HG02623 (cell line): ENCODE data around the gene GGNBP2.

Experiments
- ATAC-seq: cut with Tn5 transposase; IDR thresholded peaks from one replicate; pipeline ENCODE4 v1.9.1; 2021; ENCODE audit warnings: moderate library complexity; ENCODE audit not compliant: unreplicated experiment

Gene GGNBP2

DNA sequence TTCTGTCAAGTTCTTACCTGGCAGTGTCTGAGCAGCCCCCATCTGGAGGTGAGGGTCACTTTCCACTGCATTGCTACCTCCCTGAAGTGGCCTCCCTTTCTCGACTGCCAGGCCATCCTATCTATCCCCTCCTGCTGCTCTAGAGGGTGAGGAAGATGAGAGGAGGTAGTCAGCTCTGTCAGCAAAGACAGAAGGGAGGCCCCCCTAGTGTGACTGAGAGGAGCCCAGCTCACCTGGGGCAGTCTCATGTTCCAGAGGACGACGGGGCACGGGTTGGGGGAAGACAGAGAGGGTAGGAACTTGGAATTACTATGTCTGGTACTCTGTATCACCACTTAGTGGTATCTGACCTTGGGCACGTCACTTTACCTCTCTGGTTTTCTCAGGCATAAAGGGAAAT, 32.1 kb upstream of the GGNBP2 start:
- ATAC-seq = no peak

DNA sequence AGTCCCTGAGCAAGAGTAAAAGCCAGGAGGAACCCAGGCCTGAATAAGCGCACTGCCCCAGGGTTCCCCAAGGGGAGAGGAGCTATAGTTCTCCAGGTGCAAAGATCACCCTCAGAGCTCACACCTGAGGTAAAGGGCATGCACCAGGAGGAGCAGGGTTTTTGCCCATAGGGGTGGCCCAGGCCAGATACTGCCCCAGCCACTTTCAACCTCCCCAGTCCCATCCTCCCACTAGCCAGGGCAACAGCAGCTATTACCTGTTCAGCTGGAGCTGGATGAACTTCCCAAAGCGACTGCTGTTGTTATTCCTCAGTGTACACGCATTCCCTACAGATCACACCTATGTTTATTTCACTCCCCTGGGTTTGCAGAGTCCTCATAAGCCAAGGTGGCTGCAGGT, 29.9 kb upstream of the GGNBP2 start:
- no peak for ATAC-seq

DNA sequence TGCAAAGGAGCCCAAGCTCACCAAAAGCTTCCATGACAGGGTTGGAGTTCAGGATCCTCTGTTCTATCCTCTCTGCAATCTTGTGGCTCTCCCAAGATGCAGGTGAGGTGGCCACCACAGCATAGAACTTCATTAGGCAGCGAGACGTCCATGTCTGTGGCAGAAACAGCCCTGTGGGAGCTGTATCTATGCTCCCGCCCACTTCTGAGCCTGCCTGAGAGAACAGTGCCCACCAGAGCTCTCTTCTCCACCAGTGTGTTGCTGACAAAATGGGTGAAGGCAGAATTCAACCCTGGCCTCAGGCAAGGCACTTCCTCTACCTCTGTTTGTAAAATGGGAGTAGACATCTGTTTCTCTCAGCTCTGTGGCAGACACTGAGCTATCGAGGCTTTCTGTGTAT, 28.9 kb upstream of the GGNBP2 start:
- ATAC-seq = no peak

DNA sequence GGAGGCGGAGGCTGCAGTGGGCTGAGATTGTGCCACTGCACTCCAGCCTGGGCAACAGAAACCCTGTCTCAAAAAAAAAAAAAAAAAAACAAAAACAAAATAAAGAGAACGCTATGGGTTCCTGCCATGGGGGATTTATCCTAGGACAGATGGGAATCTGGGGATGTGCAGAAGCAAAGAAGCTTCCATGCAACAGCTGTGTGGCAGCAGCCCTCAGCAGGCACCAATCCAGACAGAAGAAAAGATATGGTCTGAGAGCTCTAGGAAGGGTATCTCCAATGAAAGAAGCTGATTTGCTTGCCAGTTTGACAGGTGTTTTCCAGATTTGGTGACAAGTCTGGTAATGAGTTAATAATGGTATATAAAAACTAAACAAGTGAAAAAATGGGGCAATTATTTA, 21.6 kb upstream of the GGNBP2 start:
- ATAC-seq = no peak

DNA sequence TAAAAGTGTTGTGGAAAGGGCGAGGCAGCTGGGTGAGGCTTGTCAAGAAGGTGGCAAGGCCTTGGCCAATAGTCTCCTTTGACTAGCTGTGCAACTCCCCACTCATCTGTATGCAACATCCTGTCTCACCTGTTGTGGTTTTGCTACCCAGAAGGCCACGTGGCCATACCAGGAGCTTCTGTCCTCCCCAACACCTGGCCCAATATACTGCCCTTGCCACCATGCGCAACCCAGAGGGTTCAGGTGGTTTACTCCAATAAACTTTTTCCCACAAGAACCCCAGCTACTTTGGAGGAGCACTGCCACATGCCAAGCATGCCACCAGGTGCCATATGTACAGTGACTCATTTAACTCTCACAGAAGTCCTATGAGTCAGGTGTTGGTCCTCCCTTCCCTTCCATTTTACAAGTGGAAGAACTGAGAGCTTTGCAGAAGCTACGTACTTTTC, 20.3 kb upstream of the GGNBP2 start:
- no peak for ATAC-seq

DNA sequence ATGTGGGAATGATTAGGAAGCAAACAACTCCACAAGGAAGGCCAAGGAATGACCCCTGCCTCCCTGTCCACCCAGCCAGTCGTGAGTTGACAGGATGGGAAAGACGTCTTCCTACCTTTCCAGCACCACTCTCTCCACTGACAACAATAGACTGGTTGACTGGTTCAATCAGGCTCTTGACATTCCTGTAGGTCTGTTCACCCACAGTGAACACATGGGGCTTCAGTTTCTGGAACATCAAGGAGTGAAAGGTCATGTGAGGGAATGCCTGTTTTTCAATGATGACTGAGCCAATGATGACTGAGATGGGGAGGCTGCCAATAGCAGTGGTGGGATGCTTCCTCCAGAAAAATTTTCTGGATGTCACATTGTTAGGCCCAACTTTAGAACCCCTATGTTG, 19.6 kb upstream of the GGNBP2 start:
- ATAC-seq = no peak

DNA sequence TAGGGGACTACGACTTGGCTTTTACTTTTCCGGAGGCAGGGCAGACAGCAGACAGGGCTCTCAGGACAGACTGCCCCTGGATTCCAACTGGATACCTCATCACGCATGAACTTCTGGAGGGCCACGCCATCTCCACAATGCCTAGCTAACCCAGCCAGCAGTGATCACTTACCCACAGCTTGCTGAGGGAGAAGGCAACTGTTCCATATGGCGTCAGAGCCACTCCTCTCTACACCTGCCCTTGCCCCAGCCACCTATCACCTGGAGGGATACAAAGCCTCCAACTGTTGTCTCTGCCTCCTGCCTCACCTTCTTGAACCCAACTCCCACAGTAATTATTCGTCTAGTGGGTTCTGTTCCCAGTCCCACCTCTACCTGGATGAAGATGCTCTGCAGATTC, 18.8 kb upstream of the GGNBP2 start:
- ATAC-seq = no peak

DNA sequence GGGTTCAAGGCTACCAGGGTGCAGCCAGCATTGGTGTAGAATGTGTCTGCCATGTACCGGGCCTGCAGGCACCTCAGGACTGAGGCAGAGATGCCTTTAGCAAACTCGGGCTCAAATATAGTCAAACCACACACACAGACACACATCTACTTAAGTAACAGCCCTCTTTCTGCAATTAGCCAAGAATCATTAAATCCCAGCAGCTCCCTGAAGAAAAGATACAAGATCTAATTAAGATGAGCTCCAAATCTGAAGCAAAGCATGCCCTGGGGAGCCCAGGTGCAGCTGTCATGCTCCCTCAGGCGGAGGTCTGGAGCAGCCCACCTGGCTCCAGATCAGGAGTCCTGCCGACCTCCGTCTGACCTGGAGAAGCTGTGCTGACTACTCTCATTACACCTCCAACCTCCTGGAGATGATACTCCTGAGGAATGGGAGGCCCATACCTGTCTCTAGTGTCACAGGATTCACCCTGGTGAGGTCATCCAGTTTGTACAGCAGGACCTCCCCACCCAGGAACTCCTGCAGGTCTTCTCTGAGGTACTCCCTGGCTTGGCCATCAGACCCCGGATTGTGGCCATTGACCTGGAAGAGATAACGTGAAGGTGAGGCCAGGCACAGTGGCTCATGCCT, 17.0 kb upstream of the GGNBP2 start:
- no peak for ATAC-seq

DNA sequence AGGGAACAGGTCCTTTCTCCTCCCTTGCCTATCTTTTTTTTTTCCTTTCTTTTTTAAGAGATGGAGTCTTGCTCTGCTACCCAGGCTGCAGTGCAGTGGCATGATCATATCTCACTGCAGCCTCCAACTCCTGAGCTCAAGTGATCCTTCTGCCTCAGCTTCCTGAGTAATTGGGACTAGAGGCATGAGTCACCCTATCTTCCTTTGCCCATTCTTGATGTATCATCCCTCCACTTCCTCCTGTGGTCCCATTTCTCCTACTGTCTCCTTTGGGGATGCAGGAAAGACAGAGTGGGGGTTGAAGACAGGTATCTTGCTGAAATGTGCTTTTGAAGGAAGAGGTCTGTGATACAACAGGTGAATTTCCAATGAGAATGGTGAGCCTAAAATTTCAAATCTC, 15.6 kb upstream of the GGNBP2 start:
- ATAC-seq = no peak

DNA sequence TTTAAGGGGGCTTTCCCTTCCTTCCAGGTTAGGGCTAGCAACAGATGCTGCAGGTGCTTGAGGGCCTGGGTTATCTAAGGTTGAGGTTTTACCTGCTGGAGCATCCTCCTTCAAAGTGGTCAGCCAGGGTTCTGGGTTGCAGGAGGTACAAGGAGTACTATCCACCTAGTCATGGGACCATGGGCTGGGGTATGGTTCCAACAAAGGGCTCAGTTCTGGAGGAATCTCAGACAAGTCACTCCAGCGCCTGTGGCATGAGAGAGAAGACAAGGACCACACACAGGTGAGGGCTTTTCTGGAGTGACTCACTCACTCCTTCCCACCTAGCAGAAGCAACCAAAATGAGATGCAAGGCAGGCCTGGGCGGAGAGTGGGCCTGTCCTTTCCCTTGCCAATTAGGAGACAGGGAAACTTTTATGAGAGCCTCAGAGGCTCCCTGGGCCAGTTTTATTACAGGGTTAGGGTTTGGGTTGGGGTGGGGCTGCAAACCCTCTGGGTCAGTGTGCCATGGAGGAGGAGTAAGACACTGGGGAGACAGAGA, 12.2 kb upstream of the GGNBP2 start:
- no peak for ATAC-seq

DNA sequence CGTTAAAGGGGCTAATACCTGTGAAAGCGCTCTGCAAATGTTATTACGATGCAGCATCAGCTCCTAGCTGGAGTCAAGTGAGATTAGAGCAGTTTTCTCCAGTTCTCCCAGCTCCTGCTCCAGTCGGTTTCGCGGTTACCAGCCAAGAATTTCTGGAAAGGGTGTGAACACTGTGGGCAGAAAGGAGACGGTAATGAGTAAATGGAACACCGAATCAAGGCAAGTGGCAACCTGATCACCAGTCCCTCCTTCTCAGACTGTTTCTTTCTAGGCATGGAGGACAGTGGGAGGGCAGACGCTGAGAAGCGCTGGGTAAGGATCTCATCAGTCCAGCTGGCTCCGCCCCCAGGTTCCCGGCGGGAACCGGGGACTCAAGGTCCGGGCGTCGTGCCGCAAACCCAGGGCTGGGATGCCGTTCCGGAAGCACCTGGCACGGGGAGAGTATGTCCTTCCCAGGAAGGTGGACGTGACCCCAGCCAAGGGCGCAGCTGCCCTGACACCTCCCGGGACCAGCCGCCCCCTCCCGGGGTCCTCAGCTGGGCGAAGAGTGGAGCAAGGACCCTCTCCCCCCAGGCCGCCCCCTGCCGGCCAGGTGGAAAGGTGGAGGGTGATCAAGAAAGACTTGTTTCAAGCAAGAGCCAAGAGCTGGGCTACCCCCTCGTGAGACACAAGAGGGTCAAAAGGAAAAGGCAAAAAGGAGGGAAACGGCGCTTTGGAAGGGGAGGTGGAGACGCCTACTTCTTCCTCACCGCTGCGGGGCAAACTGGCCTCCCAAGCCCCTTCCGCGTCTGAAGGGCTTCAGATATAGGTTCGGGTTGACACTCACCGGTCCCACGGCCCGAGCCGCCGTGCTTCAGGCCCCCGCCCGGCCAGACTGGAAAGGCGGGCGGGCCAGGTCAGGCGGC, 10.5 kb upstream of the GGNBP2 start:
- ATAC-seq = peak; percentile 14

DNA sequence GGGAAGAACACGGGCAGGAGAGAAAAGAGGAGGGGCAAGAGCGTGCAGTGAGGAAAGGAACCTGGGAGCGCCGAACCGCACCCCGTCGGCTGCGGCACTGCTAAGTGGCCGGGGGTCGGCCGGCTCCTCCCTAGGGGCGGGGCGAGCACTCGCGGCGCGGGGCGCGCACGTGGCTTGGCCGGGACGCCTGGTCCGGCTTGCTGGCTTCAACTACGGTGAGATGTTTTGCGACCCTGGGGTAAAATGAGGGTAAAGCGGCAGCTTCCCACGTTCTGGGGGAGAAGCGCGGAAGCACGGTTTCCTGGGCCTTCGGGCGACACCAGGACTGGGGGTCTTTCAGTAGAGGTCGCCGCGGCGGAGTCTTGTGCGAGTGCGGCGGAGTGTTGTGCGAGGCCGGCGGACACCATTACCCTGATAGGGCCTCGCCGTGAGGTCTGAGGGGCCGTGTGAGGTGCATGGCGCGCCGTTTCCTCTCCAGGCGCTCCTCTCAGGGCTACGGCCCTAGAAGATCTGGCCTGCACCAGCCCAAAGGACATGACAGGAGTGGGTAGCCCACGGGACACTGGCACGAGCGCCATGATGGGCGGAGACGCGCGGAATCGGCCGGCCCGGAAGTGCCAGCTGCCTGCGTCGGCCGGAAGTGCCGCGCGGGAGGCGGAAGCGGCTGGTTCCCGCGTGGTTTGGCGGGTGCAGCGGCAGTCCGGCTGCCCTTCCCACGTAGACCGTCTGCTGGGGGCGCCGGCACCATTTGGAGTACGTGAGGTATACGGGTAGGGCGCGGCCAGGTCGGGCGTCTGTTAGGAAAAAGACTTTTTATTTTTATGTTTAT, 9.7 kb upstream of the GGNBP2 start, which contains the start of the genes MYO19 and PIGW:
TSS of gene MYO19 (minus strand) at position 29 of the 829 bp plus-strand sequence. CDS start 2,330 bp downstream, outside the sequence.
TSS of gene PIGW (plus strand) at position 148 of the 829 bp plus-strand sequence. CDS start 2,115 bp downstream, outside the sequence.
- ATAC-seq = peak; percentile 62

DNA sequence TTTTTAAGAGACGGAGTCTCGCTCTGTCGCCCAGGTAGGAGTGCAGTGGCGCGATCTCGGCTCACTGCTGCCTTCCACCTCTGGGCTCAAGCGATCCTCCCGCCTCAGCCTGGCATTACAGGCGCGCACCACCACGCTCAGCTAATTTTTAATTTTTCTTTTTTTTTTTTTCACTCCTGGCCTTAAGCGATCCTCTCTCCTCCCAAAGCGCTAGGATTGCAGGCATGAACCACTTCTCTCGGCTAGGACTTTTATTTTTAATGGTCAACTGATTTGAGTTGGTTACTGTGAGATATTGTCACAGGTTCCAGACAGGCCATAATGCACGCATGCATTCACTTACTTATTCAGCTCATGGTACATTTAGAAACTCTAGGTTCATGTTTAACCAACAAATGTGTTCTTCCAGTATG, 9.0 kb upstream of the GGNBP2 start:
- peak; percentile 22 for ATAC-seq

DNA sequence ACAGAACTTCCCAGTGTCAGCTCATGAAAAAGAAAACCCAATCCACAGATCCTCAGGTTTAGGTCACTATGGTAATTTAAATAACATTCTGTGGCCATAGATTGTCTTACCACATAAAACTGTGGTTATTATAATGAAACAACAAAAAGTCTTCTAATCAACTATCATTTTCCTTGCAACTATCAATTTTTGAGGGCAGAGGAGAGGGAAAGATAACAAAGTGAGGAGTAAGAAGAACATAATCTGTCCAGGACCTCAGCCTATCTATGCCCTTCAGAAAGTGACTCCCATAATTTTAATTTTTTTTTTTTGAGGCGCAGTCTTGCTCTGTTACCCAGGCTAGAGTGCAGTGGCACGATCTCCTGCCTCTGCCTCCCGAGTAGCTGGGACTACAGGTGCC, 4.0 kb upstream of the GGNBP2 start:
- ATAC-seq = no peak

DNA sequence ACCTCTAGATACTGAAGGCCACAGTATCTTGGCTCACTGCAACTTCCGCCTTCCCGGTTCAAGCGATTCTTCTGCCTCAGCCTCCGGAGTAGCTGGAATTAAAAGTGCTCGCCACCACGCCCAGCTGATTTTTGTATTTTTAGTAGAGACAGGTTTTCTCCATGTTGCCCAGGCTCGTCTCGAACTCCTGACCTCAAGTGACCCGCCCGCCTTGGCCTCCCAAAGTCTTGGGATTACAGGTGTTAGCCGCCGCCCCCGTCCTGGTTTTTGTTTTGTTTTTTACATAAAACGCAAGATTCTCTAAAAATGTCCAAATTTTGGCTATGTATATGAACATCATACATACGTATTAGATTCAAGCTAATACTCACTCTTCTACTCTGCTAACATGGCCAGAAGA, 2.0 kb upstream of the GGNBP2 start:
- no peak for ATAC-seq

DNA sequence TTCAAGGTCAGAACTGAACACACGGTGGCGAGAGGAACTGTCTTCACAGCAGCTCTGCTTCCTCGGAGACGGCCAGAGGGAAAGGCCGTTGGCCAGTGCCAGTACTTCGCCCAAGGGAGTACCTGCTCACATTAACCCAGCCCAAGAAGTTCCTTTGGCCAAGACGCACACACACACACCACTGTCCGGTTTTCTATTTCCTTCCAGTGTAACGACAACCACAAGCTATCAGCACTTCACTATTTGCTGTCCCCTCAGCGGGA, 744 bp upstream of the GGNBP2 start:
- ATAC-seq = no peak

DNA sequence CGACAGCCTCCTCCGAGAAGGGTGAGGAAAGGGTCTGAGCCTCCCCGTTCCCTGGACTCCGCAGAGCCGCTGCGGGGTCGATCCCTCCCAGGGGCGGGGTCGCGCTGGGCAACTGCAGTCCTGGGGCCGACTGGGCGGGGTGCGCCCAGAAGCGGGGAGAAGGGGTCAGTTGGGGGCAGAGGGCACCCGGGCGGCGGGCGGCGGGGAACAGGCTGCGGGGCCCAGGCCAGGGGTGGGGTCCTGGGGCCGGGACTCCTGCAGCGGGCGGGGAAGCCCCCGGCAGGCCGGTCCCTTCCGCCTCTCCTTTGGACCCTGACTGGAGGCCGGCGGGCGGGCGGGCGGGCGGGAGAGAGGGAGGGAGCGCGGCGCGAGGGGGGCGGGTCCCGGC, 352 bp downstream of the GGNBP2 start:
- ATAC-seq = peak; percentile 31

DNA sequence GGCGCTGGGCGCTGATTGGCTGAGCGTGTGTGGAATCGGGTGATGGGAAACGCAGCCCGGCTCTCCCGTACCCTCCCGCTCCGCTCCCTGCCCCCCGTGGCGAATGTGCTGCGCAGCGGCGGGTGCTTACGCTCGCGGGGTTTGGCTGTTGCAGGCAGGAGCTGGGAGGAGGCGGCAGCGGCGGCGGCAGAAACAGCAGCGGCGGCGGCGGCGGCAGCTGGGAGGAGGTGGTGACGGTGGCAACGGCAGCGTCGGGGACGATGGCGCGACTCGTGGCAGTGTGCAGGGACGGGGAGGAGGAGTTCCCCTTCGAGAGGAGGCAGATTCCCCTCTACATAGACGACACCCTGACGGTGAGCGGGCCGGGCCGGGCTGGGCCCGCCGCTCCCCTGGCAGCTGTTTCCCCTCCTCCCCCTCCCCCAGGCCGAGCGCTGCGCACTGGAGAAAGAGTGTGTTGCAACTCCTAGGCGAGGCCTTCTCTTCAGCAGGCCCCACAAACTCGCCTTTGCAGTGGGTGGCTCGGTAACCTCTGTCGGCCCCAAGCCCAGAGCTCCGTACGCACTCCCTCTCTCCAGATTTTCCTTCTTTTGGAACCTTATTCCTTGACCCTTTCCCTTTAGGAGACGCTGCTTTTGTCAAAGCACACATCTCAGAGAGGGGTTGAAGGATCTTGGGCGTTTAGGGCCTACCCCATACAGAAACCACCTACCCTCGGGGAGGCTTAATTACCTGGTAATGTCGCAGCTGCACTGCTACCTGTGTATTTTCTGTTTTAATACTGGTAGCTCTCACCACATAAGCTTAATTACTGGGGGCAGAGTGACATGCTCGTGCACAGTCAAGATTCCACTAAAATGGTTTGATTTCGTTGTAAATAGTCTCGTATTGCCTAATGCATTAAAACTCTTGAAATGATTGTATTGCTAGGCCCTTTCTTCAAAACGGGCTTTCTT, 1.0 kb downstream of the GGNBP2 start:
- ATAC-seq = peak; percentile 53

DNA sequence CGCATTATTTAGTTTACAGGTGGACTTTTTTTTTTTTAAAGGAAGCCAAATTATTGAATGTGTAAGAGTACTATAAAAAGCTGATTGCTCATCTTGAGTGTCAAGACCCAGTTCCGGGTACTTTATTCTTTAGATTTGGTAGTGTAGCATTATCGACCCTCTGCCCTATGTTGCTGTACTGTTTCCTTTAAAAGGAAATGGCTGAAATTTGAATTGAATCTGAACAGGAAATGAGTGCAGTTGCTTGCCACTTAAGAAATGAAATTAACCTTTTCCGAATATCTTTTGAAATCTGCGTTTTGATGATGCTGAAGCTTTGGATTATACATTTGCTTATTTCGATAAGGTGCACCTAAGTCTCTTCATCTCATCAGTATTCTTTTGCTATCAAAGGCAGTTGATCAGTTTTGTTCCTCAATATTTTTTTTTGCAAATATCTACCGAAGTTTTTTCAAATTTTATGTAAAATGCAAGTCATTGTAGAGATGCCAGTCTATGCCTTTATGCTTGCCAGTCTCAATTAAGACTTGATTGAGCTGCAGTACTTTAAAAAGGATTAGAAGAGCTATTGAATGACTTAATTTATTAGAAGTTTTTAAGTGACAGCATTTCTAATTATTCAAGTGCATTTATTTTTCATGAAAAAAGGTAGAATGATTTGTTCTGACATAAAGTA, 1.8 kb downstream of the GGNBP2 start:
- ATAC-seq = no peak

DNA sequence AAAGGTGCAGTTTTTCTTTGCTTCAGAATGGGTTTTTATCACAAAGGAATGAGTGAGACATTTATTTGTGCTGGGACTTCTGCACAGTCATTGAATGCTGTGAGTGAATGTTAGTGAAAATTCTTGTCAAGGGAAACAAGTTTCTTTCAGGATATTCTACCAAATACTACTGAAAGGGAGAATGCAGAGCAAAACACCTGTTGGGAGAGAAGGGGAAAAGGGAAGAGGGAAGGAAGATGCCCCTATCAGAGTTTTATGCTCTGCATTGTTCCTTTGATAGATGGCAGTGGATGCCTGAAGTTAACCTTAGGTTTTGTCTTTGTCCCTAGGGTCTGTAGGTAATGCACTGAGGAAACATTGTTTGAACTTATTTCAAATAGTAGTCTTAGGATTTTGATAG, 3.1 kb downstream of the GGNBP2 start:
- ATAC-seq = no peak
